Lower lobe of right lung (tissue), 2 donors: ENCODE data around the gene ABCA3. TPM values are rescaled to one million over a fixed set of nuclear protein-coding genes. Genes with fewer than 3 reads are reported as not detected.

ENCODE experiments used
- ATAC-seq, 2 donors: fragments of 200-7000 bp; cut with Tn5 transposase; one replicate each; pipeline ENCODE4 v1.9.1; 2020 to 2022; ENCODE audit warnings: mild to moderate bottlenecking in 2 of 2, moderate library complexity in 2 of 2
- DNase-seq: peaks from one replicate; pipeline ENCODE4 v3.0.0-alpha.2; 2020
- H3K27ac ChIP-seq: fragments of 200-600 bp; one replicate; pipeline ENCODE4 v1.8.0; 2022
- H3K27me3 ChIP-seq: fragments of 200-600 bp; one replicate; pipeline ENCODE4 v1.8.0; 2022; ENCODE audit warnings: low read depth
- H3K36me3 ChIP-seq: fragments of 200-600 bp; one replicate; pipeline ENCODE4 v1.8.0; 2022; ENCODE audit warnings: mild to moderate bottlenecking
- H3K4me1 ChIP-seq: fragments of 200-600 bp; one replicate; pipeline ENCODE4 v1.8.0; 2022
- H3K4me3 ChIP-seq: fragments of 200-600 bp; one replicate; pipeline ENCODE4 v1.8.0; 2022; ENCODE audit warnings: mild to moderate bottlenecking
- H3K9me3 ChIP-seq: fragments of 200-600 bp; one replicate; pipeline ENCODE4 v1.8.0; 2022
- CTCF ChIP-seq: fragments of 200-600 bp; IDR thresholded peaks from one replicate; pipeline ENCODE4 v1.8.0; 2022; ENCODE audit warnings: antibody characterized with exemption, mild to moderate bottlenecking
- intact Hi-C: fragments of 100-400 bp; cut with DNase I; formaldehyde crosslinking; loops from one replicate; pipeline ENCODE4 v1.11.0; 2022
- microRNA-seq: library from miRNA; unstranded; fragments of <30 nt; microRNA quantifications from one replicate; pipeline ENCODE4 v1.2.0, GENCODE V29; 2020; ENCODE audit warnings: borderline number of aligned reads
- total RNA-seq: library from RNA; stranded (reverse); fragmentation: NEBNext Ultra II Directional; extraction: Animal tissue kit (Norgen Biotek cat#: 25700); gene quantifications from one replicate; pipeline ENCODE4 v1.2.1, GENCODE V29; 2021
- donor health status: DM: no; HTN: yes; CAD: no; lungs with severe emphysema.

The ABCA3 gene
- total RNA-seq, 1 donor from 2014 or later, result 491 TPM

GRCh38 chr16:2226918-2227317 lies 113.6 kb downstream of the ABCA3 start:
- ATAC-seq (no peak), DNase-seq (no peak)
- H3K4me3 ChIP-seq, result no peak overlapping the region
- intact Hi-C loops, result no loop called here
- H3K27ac ChIP-seq, result no peak overlapping the region
- H3K36me3 ChIP-seq, result peaks cover 38% of the 10 kb centered on the region
- no peak for TF ChIP-seq CTCF
- H3K9me3 ChIP-seq, result no peaks in the 10 kb centered on the region
- peaks cover 20% of the 10 kb centered on the region for H3K4me1 ChIP-seq
- H3K27me3 ChIP-seq, result no peaks in the 10 kb centered on the region

DNA sequence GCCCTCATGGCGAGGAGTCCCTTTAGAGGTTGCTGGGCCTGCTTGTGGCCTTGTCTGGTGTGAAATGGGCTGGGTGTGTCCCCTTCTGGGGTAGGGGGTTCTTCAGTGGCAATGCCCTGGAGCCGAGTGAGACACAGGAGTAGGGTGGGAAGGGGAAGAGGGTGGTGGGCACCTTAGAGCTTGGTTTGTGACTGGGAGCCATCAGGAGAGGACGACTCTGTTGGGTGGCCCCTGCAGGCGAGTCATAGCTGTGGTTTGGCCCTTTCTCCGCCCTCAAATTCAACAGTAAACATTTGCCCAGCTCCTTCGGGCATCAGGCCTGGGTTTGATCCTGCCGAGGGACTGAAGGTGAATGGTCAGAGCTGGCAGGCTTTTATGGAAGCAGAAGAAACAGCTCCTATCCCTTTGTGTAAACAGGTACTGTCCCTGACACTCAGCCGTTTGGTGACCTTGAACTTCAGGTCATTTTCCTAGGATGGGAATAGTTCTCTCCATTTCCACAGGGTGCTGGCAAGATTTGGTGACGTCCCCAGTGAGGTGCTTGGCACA lies 114.2 kb downstream of the ABCA3 start:
- DNase-seq (no peak), ATAC-seq (no peak)
- no peaks in the 10 kb centered on the region for H3K27me3 ChIP-seq
- no peak for TF ChIP-seq CTCF
- no peaks in the 10 kb centered on the region for H3K9me3 ChIP-seq
- H3K27ac ChIP-seq, result no peak overlapping the region
- H3K4me1 ChIP-seq, result peaks cover 20% of the 10 kb centered on the region
- H3K4me3 ChIP-seq, result no peak overlapping the region
- intact Hi-C loops, result no loop called here
- H3K36me3 ChIP-seq, result peaks cover 32% of the 10 kb centered on the region

Small RNAs within 50 kb of the gene (microRNA-seq; reads per million reads assigned to microRNA genes)
- gene MIR3677 (not detected), gene MIR4717 (not detected)

Other genes starting within 250 kb of the ABCA3 start
- 81.6 TPM for gene PKD1, start 204.8 kb downstream of the ABCA3 start, total RNA-seq
- gene RAB26, start 192.1 kb downstream of the ABCA3 start, total RNA-seq, result 0.80 TPM
- gene TRAF7, start 184.9 kb downstream of the ABCA3 start, total RNA-seq, result 61.9 TPM
- 0.09 TPM for gene CASKIN1, start 144.1 kb downstream of the ABCA3 start, total RNA-seq
- gene MLST8, start 135.3 kb downstream of the ABCA3 start, total RNA-seq, result 26.6 TPM
- gene BRICD5, start 129.9 kb downstream of the ABCA3 start, total RNA-seq, result 7.8 TPM
- gene PGP, start 125.9 kb downstream of the ABCA3 start, total RNA-seq, result 13.3 TPM
- 21.0 TPM for gene E4F1, start 117.1 kb downstream of the ABCA3 start, total RNA-seq
- 2.0 TPM for gene DNASE1L2, start 104.3 kb downstream of the ABCA3 start, total RNA-seq
- 50.4 TPM for gene ECI1, start 89.1 kb downstream of the ABCA3 start, total RNA-seq
- 98.6 TPM for gene RNPS1, start 72.6 kb downstream of the ABCA3 start, total RNA-seq
- gene CCNF, start 88.7 kb upstream of the ABCA3 start, total RNA-seq, result 3.4 TPM
- gene TEDC2, start 119.4 kb upstream of the ABCA3 start, total RNA-seq, result 0.68 TPM
- gene NTN3, start 130.6 kb upstream of the ABCA3 start, total RNA-seq, result 0.24 TPM
- 40.2 TPM for gene TBC1D24, start 134.4 kb upstream of the ABCA3 start, total RNA-seq
- 313 TPM for gene ATP6V0C, start 173.2 kb upstream of the ABCA3 start, total RNA-seq
- 53.4 TPM for gene AMDHD2, start 179.6 kb upstream of the ABCA3 start, total RNA-seq
- 1.4 TPM for gene CEMP1, start 190.7 kb upstream of the ABCA3 start, total RNA-seq
- 74.4 TPM for gene PDPK1, start 197.3 kb upstream of the ABCA3 start, total RNA-seq